Colonic mucosa (tissue), 4 donors: Measurements from ENCODE around the gene CAMK1D. TPM values are rescaled to one million over a fixed set of nuclear protein-coding genes. Genes with fewer than 3 reads are reported as not detected.

ENCODE experiments used
- DNase-seq: peaks from one replicate; pipeline ENCODE4 v3.0.0-alpha.2; 2020
- H3K27ac ChIP-seq: fragments of 200-600 bp; one replicate; pipeline ENCODE4 v1.8.0; 2021
- H3K27me3 ChIP-seq: fragments of 200-600 bp; one replicate; pipeline ENCODE4 v1.8.0; 2021
- H3K36me3 ChIP-seq: fragments of 200-600 bp; one replicate; pipeline ENCODE4 v1.8.0; 2021
- H3K4me1 ChIP-seq: fragments of 200-600 bp; one replicate; pipeline ENCODE4 v1.8.0; 2021; ENCODE audit warnings: mild to moderate bottlenecking
- H3K4me3 ChIP-seq: fragments of 200-600 bp; one replicate; pipeline ENCODE4 v1.8.0; 2021
- H3K9ac ChIP-seq, 2 donors: one replicate each; pipeline ENCODE4 v1.7.0; 2013; ENCODE audit warnings: control low read depth in 2 of 2, low read depth in 2 of 2, low read length in 2 of 2
- H3K9me3 ChIP-seq: fragments of 200-600 bp; one replicate; pipeline ENCODE4 v1.8.0; 2021
- CTCF ChIP-seq: fragments of 200-600 bp; IDR thresholded peaks from one replicate; pipeline ENCODE4 v1.8.0; 2022; ENCODE audit warnings: antibody characterized with exemption, mild to moderate bottlenecking
- intact Hi-C: fragments of 100-400 bp; cut with DNase I; formaldehyde crosslinking; loops from one replicate; pipeline ENCODE4 v1.14.1; 2022
- total RNA-seq, 2 donors: library from RNA; stranded (reverse); fragmentation: NEBNext Ultra II Directional in 1 of 2; extraction: Animal tissue kit (Norgen Biotek cat#: 25700) in 1 of 2; gene quantifications; one replicate each; pipeline ENCODE4 v1.2.1, GENCODE V29; 2021
- donor health status: healthy.
- donor health status: DM: no; HTN: no; CAD: no.
- donor health status: DM: no; HTN: no; CAD: no.

The CAMK1D gene
- total RNA-seq, 2 donors from 2014 or later, result 21.3 to 29.7 TPM

- Histone ChIP-seq H3K4me3 (no peak overlapping the region), H3K4me1 (peaks cover 9% of the 10 kb centered on the region), H3K36me3 (no peaks in the 10 kb centered on the region), H3K27me3 (no peaks in the 10 kb centered on the region), H3K27ac (peak overlapping the region; percentile 27), H3K9ac (no peak overlapping the region), H3K9me3 (no peaks in the 10 kb centered on the region)
- intact Hi-C loops, result no loop called here
- TF ChIP-seq CTCF, result no peak
- no peak for DNase-seq
Observed at GRCh38 chr10:12637649-12638048, 288.3 kb downstream of the CAMK1D start.

DNA sequence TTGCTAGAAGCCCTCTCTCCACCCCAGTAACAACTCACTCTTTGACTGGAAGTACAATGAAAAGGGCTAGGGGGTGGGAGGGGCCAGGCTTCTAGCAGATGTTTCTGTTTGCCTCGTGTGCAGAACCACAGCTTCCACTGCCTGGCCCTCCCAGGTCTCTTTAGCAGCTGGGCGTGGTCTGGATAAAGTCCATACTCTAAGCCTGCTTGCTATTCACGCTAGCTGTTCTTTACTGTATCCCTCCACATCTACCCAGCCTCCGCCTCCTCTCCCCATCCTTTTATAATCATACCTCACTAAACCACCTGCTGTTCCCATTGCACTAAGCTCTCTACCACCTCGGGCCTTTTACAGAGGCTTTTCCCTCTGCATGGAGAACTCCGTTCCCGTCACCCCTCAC is 288.8 kb downstream of the CAMK1D start:
- Histone ChIP-seq H3K27ac (peak overlapping the region; percentile 27), H3K9ac (peak overlapping the region in 1 of 2 donors; percentile 46), H3K36me3 (no peaks in the 10 kb centered on the region), H3K9me3 (no peaks in the 10 kb centered on the region), H3K27me3 (no peaks in the 10 kb centered on the region), H3K4me1 (peaks cover 9% of the 10 kb centered on the region), H3K4me3 (no peak overlapping the region)
- no peak for TF ChIP-seq CTCF
- peak; percentile 92 for DNase-seq
- intact Hi-C loops, result no loop called here

- Histone ChIP-seq H3K9me3 (no peaks in the 10 kb centered on the region), H3K9ac (peak overlapping the region in 1 of 2 donors; percentile 46), H3K27ac (no peak overlapping the region), H3K4me3 (no peak overlapping the region), H3K4me1 (peaks cover 9% of the 10 kb centered on the region), H3K27me3 (no peaks in the 10 kb centered on the region), H3K36me3 (no peaks in the 10 kb centered on the region)
- intact Hi-C loops, result no loop called here
- DNase-seq, result no peak
- no peak for TF ChIP-seq CTCF
Observed at GRCh38 chr10:12638781-12639180, 289.4 kb downstream of the CAMK1D start.

- Histone ChIP-seq H3K4me1 (peaks cover 9% of the 10 kb centered on the region), H3K9ac (no peak overlapping the region)
- TF ChIP-seq CTCF, result no peak
Observed at GRCh38 chr10:12639996-12640944, 290.9 kb downstream of the CAMK1D start.

GRCh38 chr10:12642036-12642435 is 292.7 kb downstream of the CAMK1D start:
- no peak for DNase-seq
- TF ChIP-seq CTCF, result no peak
- H3K4me1 ChIP-seq, result peaks cover 9% of the 10 kb centered on the region
- no peaks in the 10 kb centered on the region for H3K27me3 ChIP-seq
- no peak overlapping the region for H3K27ac ChIP-seq
- no peaks in the 10 kb centered on the region for H3K36me3 ChIP-seq
- no peaks in the 10 kb centered on the region for H3K9me3 ChIP-seq
- no peak overlapping the region for H3K9ac ChIP-seq
- intact Hi-C loops, result no loop called here
- H3K4me3 ChIP-seq, result no peak overlapping the region

More at GRCh38 chr10:12639996-12640944, 290.9 kb downstream of the CAMK1D start:
- intact Hi-C loops, result no loop called here
- Histone ChIP-seq H3K9me3 (no peaks in the 10 kb centered on the region), H3K36me3 (no peaks in the 10 kb centered on the region), H3K4me3 (no peak overlapping the region), H3K27ac (no peak overlapping the region), H3K27me3 (no peaks in the 10 kb centered on the region)
- DNase-seq, result no peak
